GM15510 (cell line): ENCODE measurements around the gene PDE9A.

Source experiments
- POLR2A ChIP-seq: IDR thresholded peaks from 3 replicates; pipeline ENCODE4 v1.6.1; 2011; ENCODE audit warnings: borderline replicate concordance; ENCODE audit not compliant: insufficient read length; ENCODE audit errors: extremely low read depth

Gene PDE9A

GRCh38 chr21:42750737-42751530, 97.5 kb downstream of the PDE9A start:
- TF ChIP-seq POLR2A = no peak

- TF ChIP-seq POLR2A = no peak
These were observed 98.4 kb downstream of the PDE9A start for GRCh38 chr21:42751866-42752265.

DNA sequence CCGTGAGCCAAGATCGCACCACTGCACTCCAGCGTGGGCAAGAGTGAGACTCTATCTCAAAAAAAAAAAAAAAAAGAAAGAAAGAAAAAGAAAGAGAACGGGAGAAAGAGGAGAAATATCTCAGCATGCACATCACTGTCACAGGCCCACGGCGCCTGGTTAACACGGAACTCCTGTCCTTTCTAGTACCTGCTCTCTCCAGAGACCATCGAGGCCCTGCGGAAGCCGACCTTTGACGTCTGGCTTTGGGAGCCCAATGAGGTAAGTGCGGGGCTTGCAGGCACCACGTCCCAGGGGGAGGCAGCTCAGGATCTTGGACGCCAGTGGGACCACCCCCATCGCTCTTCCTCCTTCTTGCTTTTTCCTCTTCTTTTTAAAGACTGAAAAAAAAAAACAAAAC, 100.4 kb downstream of the PDE9A start:
- TF ChIP-seq POLR2A = no peak

GRCh38 chr21:42754270-42754933, 101.0 kb downstream of the PDE9A start:
- no peak for TF ChIP-seq POLR2A

DNA sequence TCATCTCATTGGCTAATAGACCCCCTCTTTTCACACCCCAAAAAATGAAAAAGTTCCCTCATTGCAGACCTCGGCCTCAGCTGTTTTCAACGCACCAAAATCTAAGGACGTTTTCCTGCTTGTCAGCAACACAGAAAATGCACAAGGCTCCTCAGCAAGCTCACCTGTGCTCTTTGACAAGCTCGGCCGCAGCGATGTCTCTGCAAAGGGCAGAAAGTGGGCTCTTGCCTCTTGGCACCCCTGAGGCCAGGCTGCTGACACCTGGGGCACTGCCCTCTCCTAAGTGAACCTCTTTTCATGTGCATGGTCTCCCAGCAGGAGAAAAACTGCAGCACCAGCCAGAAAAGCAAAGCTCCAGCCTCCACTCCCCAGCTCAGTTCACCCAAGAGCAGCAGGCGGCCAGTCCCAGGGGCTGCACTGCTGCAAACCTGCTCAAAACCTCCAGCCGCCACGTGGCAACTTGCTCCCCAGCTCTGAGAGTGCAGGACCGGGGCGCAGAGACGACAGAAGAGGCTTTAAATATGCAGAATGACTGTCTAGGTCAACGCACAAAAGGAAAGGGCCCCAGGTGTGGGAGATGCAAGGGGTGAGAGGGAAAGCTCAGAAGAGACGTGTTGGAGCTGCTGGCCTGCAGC, 101.7 kb downstream of the PDE9A start:
- TF ChIP-seq POLR2A = no peak

DNA sequence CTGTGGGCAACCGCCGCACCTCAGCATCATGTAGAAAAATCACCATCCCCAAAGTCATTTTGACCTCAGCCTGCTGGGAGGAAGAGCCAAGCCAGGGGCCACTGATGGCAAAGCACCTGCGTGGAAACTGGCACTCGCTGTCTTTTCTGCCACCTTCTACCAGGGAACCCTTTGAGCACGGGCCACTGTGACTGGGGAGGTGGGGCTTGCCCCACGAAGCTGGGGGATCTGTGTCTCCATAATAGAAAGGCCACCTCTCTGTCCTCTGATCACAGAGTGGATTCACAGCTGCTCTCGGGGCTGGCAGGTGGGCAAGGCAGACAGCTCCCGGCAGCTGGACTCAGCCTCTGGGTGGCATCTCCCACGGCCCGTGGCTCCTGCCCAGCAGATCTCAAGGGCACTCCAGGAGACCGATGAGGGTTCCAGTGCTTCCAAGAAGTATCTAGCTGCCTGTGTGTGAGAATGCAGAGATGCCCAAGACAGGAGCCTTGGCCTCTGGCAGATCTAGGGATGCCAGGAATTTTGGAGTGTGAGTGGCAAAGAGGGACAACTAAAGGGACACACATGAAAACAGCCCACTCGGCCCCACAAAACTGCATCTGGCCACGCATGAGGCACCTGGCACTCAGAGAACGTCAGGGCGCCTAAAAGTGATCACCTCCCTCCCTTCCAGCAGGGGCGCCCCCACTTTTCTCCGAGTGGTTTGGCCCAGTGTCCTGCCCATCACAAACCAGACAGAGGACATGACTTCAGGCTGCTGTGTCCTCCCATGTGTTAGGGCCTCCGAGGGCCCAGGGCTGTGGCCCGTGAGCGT, 102.6 kb downstream of the PDE9A start:
- TF ChIP-seq POLR2A = no peak

GRCh38 chr21:42756580-42757250, 103.3 kb downstream of the PDE9A start:
- TF ChIP-seq POLR2A = no peak

DNA sequence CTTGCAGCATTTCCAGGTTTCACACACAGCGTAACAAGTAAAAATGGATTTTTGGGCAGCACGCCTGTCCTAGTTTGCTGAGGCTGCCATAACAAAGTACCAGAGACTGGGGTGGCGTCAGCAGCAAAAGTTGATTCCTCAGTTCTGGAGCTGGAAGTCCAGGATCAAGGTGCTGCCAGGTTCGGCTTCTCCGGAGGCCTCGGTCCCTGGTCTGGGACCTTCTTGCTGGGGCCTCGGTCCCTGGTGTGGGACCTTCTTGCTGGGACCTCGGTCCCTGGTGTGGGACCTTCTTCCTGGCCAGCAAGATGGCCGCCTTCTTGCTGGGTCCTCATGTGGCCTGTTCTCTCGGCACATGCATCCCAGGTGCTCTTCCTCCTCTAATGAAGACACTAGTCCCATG, 104.0 kb downstream of the PDE9A start:
- no peak for TF ChIP-seq POLR2A

DNA sequence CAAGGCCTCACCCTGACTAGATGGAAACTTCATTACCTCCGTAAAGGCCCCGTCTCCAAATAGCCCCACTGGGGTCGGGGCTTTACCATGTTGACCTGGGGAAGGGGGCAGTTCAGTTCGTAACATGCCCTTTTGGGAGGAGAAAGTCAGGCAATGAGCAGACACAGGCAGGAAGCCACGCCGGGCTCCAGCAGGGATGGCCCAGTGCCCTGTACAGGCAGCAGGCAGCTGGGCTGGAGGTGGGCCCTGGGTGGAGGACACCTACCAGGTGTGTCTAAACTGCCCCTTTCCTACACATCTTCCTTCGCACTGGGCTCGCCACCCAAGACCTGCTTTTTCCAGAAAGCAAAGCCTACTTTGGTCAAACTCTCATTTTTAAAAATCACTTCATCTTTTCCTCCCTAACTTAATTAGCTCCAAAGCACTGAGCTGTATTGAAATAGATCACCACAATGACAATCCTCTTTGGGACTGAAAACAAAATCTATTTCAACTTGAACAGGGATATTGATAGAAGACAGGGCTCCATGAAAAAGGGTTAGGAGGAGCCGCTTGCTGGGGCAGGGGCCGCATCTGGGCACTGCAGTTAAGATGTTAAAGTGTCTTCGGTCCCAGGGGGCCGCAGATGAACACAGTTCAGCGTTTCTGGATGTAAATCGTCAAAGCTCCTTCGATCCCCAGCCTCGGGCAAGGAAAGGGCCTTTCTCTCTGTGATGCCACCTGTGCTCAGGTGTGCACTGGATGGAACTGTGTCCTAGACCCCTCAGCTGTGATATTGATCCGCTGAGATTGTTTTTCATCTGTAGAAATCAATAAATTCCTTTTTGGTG, 104.6 kb downstream of the PDE9A start:
- TF ChIP-seq POLR2A = no peak

GRCh38 chr21:42758721-42759593, 105.5 kb downstream of the PDE9A start:
- no peak for TF ChIP-seq POLR2A

DNA sequence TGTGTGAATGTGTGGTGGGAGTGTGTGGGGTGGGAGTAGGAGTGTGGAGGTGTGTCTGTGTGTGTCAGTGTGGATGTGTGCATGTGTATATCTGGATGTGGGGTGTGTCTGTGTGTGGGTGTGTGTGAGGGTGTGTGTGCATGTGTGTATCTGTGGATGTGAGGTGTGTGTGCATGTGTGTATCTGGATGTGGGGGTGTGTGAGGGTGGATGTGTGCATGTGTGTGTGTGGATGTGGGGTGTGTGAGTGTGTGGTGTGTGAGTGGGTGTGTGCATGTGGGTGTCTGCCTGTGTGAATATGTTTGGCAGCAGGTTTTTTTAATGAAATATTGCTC, 106.1 kb downstream of the PDE9A start:
- no peak for TF ChIP-seq POLR2A

DNA sequence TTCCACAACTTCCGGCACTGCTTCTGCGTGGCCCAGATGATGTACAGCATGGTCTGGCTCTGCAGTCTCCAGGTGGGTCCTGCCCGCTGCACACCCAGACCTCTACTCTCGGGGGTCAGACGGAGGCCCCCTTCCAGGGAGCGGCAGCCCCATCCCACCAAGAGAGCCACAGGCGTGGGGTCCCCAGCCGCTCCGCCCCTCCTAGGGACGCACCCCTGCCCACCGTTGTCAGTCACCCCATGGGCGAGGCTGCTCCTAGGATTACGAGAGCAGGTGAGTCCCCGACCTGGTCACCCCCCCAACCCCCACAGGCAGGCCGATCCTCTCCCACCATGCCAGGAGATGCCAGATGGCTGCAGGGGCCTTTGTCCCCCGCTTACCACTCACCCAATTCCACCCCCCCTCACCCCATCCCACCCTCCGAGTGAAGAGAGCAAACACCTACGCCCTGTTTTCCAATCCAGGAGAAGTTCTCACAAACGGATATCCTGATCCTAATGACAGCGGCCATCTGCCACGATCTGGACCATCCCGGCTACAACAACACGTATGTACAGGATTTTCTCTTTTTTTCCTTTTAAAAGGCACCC, 107.0 kb downstream of the PDE9A start:
- no peak for TF ChIP-seq POLR2A
